Dermis microvascular lymphatic vessel endothelial cell (primary cell): Measurements from ENCODE around the gene BIN1. TPM values are rescaled to one million over a fixed set of nuclear protein-coding genes. Genes with fewer than 3 reads are reported as not detected.

Source experiments
- DNase-seq, 2 donors: peaks; one replicate each; pipeline versions ENCODE4 v3.0.0 to v3.0.0-alpha.2; 2010; ENCODE audit warnings: low read depth in 2 of 2
- total RNA-seq: library from RNA; depleted of rRNA; stranded (reverse); fragments of >200 nt; gene quantifications from 2 replicates; pipeline ENCODE4 v1.2.1, GENCODE V29; 2014

BIN1 gene
- total RNA-seq, 1 donor from 2014 or later: 37.6 TPM

- DNase-seq: no peak
Observed at GRCh38 chr2:127076290-127076689, 30.7 kb downstream of the BIN1 start.

- DNase-seq: no peak
Observed at GRCh38 chr2:127075821-127076220, 31.1 kb downstream of the BIN1 start.

DNA sequence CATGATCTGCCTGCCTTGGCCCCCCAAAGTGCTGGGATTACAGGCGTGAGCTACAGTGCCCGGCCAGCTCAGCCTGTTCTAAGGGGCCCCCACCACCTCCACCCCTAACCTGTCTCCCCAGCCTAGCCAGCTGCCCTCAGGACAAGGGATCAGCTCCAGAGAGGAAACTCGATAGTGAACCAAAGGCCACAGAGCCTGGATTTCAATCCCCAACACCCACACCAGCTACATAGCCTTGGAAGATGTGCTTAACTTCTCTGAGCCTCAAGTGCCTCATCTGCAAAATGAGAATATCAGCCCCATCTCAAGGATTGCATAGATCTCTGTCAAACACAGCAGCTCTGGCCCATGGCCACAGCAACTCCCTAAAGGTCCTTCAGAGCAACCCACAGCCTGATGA, 32.0 kb downstream of the BIN1 start:
- DNase-seq: no peak

DNA sequence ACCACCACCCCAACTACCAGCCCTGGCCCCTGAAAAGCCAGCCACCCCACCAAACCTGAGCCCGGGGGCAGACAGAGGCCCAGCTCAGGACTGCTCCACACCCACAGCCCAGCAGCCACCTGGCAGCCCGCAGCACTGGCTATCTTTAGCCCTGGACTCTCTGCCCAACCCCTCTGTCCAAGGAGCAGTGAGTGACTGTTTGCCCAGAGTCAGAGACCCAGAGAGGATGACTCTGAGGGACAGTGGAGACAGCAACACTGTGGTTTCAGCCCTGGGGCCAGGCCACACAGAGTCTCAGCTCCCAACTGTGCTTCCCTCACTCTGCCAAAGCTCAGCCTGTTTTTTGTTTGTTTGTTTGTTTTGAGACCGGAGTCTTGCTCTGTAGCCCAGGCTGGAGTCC, 32.6 kb downstream of the BIN1 start:
- DNase-seq: no peak

DNA sequence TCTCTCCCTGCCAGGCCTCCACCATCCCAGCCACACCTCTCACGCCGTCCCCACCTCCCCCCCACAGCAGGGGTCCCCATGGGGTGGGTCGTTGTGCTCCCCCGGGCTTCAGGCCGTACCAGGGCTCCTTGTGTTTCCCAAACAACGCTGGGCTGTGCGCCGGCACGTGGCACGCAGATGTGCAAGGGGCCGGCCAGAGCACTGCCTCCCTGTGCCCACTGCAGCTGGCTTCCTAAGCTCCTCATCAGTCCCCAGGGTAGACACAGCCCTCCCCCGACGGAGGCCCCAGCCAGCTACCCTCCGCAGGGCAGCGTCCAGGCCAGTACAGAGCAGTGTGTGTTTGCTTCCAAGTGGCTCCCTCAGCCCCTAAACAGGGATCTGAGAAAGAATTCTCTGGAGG, 34.0 kb downstream of the BIN1 start:
- DNase-seq: no peak

- DNase-seq: no peak
Observed at GRCh38 chr2:127072396-127072795, 34.6 kb downstream of the BIN1 start.

DNA sequence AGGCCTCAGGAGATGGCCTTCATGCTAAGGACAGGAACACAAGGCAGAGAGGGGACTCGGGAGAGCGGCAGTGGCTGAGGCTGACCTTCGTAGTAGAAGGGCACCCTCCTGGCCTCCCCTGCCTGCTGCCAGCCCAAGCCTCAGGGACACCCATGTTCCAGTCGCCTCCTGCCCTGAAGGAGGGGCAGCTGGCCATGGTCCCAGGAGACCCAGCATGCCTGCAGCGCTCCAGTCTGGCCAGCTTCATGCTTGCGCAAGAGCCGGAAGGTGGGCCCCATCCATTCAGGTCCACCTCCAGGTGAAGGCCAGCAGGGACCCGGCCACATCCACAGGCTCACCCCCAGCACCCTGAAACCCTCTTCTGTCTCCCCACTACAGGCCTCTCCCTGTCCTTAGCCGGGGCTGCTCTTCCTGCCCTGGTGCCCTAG, 35.0 kb downstream of the BIN1 start:
- no peak for DNase-seq

DNA sequence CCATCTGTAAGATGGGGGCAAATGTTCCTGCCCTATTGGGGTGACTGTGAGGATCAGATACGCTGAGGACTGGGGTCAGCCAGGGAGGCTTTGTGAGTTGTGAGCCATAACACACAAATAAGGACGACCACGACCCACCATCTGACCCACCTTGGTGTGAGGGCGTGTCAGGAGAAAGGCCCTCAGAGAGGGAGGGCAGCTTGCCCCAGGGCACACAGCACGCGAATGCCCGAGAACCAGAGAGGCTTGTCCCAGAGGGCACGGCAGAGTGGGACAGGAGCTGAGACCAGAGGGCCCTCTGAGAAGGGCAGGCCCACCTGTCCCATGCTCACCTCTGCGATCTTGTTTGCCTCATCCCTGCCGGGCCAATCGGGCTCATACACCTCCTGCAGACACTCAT, 36.7 kb downstream of the BIN1 start:
- no peak for DNase-seq

- no peak for DNase-seq
Observed at GRCh38 chr2:127069536-127069935, 37.4 kb downstream of the BIN1 start.

GRCh38 chr2:127069003-127069402, 38.0 kb downstream of the BIN1 start:
- no peak for DNase-seq

GRCh38 chr2:127068351-127068741, 38.6 kb downstream of the BIN1 start:
- DNase-seq: no peak

GRCh38 chr2:127067620-127068350, 39.2 kb downstream of the BIN1 start:
- peak; percentile 37 to 68 for DNase-seq

GRCh38 chr2:127066942-127067341, 40.0 kb downstream of the BIN1 start:
- no peak for DNase-seq

- no peak for DNase-seq
Observed at GRCh38 chr2:127065940-127066318, 41.0 kb downstream of the BIN1 start.

GRCh38 chr2:127065299-127065939, 41.5 kb downstream of the BIN1 start:
- DNase-seq: no peak

GRCh38 chr2:127064642-127065250, 42.2 kb downstream of the BIN1 start:
- peak; percentile 84 to 98 for DNase-seq

GRCh38 chr2:127063701-127064590, 43.0 kb downstream of the BIN1 start:
- DNase-seq: no peak

DNA sequence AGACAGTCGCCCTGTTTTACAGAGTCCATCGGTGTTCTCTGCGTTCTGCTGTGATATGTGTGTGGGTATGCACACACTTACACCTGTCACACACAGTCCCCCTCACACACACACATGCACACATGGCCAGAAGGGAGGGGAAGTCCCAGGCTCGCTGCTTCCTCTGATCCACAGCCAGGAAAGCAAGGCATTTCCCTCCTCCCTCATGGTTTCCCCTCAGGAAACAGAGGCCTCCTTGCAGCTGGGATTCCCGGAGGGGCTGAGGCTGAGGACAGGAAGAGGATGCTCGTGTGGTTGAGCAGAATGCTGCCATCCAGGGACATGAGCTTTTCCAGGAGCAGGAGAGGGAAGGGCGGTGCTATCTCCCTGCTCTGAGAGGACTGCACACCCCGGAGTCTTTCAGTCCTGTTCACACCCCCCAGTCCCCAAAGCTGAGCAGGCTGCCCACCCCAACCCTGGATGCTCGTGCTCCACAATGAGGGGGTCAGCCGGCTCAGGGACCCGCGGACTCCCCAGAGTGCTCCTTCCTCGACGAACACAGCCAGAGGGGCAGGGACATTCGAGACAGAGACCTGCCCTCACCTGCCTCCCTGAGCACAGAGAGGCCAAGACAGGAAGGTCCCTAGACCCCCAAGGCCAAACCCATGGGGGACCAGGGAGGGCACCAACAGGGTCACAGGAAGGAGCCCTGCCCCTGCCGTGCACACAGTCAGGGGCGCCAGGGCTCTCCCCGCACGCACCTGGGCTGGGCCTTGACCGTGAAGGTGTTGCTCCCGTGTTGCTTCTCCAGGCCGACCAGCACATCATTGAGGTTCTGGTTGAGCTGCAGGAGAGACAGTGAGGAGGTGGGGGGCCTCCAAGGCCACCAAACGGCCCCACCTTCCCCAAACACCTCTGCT, 45.3 kb downstream of the BIN1 start:
- peak; percentile 92 to 95 for DNase-seq

GRCh38 chr2:127060264-127060945, 46.5 kb downstream of the BIN1 start:
- DNase-seq: no peak

DNA sequence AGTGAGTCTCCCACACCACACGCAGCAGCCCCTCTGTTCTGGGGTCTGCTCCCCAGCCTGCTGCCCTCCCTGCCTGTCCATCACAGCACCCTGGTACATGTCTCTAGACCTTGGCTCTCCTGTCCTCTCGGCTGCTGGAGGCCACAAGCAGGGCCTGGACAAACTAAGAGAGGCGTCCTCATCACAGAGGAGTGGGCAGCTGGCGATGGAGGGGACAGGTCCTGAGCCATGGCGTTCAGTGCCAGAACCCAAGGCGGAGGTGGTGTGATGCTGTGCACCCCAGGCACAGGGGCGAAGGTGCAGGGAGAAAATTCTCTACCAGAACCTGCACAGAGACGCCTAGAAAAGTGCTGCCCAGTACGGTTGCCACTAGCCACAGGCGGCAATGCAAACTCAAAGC, 47.4 kb downstream of the BIN1 start:
- DNase-seq: no peak

- no peak for DNase-seq
Observed at GRCh38 chr2:127058954-127059252, 48.1 kb downstream of the BIN1 start.
